Activated CD8-positive, alpha-beta memory T cell treated with anti-CD3 and anti-CD28 coated beads for 24 hours (primary cell): ENCODE data around the gene PPP1R14B.

ENCODE experiments used
- DNase-seq: peaks from one replicate; pipeline ENCODE4 v3.0.0-alpha.2; 2020

PPP1R14B gene

GRCh38 chr11:64245401-64245796 lies 1.3 kb downstream of the PPP1R14B start:
- DNase-seq, result no peak

GRCh38 chr11:64244966-64245365 lies 1.8 kb downstream of the PPP1R14B start:
- no peak for DNase-seq

GRCh38 chr11:64244107-64244506 lies 2.6 kb downstream of the PPP1R14B start:
- no peak for DNase-seq

GRCh38 chr11:64243236-64243854 lies 3.4 kb downstream of the PPP1R14B start:
- DNase-seq, result no peak

GRCh38 chr11:64241491-64242374 lies 5.0 kb downstream of the PPP1R14B start:
- DNase-seq, result no peak

- DNase-seq, result peak; percentile 100
Measured at GRCh38 chr11:64241241-64241490, 5.6 kb downstream of the PPP1R14B start.

GRCh38 chr11:64240435-64241240 lies 6.1 kb downstream of the PPP1R14B start, which contains the start of gene FKBP2:
TSS of gene FKBP2 (plus strand) at chr11:64241095. CDS start at chr11:64242388, 1,293 bp downstream.
- DNase-seq, result peak; percentile 99

- DNase-seq, result no peak
Measured at GRCh38 chr11:64239662-64240434, 6.9 kb downstream of the PPP1R14B start.

GRCh38 chr11:64238999-64239398 lies 7.7 kb downstream of the PPP1R14B start:
- DNase-seq, result no peak

- DNase-seq, result no peak
Measured at GRCh38 chr11:64238076-64238475, 8.7 kb downstream of the PPP1R14B start.

GRCh38 chr11:64237484-64237951 lies 9.2 kb downstream of the PPP1R14B start:
- DNase-seq, result no peak

- DNase-seq, result no peak
Measured at GRCh38 chr11:64235437-64236161, 11.1 kb downstream of the PPP1R14B start.

GRCh38 chr11:64234647-64235379 lies 11.9 kb downstream of the PPP1R14B start:
- peak; percentile 83 for DNase-seq

- peak; percentile 84 for DNase-seq
Measured at GRCh38 chr11:64233913-64234586, 12.7 kb downstream of the PPP1R14B start, which contains the start of gene VEGFB. TSS of gene VEGFB (plus strand) at chr11:64234584. CDS start at chr11:64234834, 250 bp downstream.

GRCh38 chr11:64232967-64233315 lies 13.8 kb downstream of the PPP1R14B start:
- no peak for DNase-seq

- DNase-seq, result no peak
Measured at GRCh38 chr11:64232182-64232966, 14.4 kb downstream of the PPP1R14B start.

GRCh38 chr11:64231546-64231945 lies 15.2 kb downstream of the PPP1R14B start:
- no peak for DNase-seq

- no peak for DNase-seq
Measured at GRCh38 chr11:64230985-64231365, 15.8 kb downstream of the PPP1R14B start.

GRCh38 chr11:64230171-64230984 lies 16.4 kb downstream of the PPP1R14B start, which contains the start of gene DNAJC4:
TSS of gene DNAJC4 (plus strand) at chr11:64230548. CDS start at chr11:64230855, 307 bp downstream.
- DNase-seq, result peak; percentile 95
